HFF-Myc (cell line): ENCODE data around the gene CEP57L1.

Experiments used
- DNase-seq: peaks from one replicate; pipeline ENCODE4 v3.0.0-alpha.2; 2011; ENCODE audit warnings: low read depth; ENCODE audit errors: extremely low read depth
- H3K4me3 ChIP-seq: replicated peaks from 2 replicates; pipeline ENCODE4 v1.5.1; 2011; ENCODE audit warnings: low read depth, mild to moderate bottlenecking, control low read depth, low read length
- CTCF ChIP-seq: IDR thresholded peaks from 2 replicates; pipeline ENCODE4 v1.5.1; 2012; ENCODE audit warnings: mild to moderate bottlenecking, low read depth, low read length, control low read depth; ENCODE audit errors: missing control alignments

Gene CEP57L1

GRCh38 chr6:109202409-109203264, 107.3 kb downstream of the CEP57L1 start:
- no peak for DNase-seq

GRCh38 chr6:109204511-109204910, 109.2 kb downstream of the CEP57L1 start:
- no peak overlapping the region for H3K4me3 ChIP-seq
- DNase-seq = no peak
- TF ChIP-seq CTCF = no peak

More at GRCh38 chr6:109202409-109203264, 107.3 kb downstream of the CEP57L1 start:
- no peak overlapping the region for H3K4me3 ChIP-seq
- TF ChIP-seq CTCF = no peak

- TF ChIP-seq CTCF = no peak
- no peak overlapping the region for H3K4me3 ChIP-seq
Measured at GRCh38 chr6:109212683-109213082, 117.4 kb downstream of the CEP57L1 start.

More at GRCh38 chr6:109212683-109213082, 117.4 kb downstream of the CEP57L1 start:
- no peak for DNase-seq
